ENCODE measurements around the gene APBA3.

Gene APBA3

GRCh38 chr19:3716147-3716668, 45.3 kb downstream of the APBA3 start:
- DNase-seq (ENCODE audit: low spot score), result no peak

GRCh38 chr19:3712663-3713611, 48.6 kb downstream of the APBA3 start:
- no peak for DNase-seq (ENCODE audit: low spot score)

- no peak for DNase-seq (ENCODE audit: low spot score)
Measured at GRCh38 chr19:3710265-3710812, 51.2 kb downstream of the APBA3 start.

GRCh38 chr19:3708207-3708931, 53.1 kb downstream of the APBA3 start, which contains the start of gene TJP3:
Gene TJP3, plus strand, starts transcription at chr19:3708384. Its CDS starts 20,049 bp downstream, at chr19:3728433.
- no peak for DNase-seq (ENCODE audit: low spot score)

- no peak for DNase-seq (ENCODE audit: low spot score)
Measured at GRCh38 chr19:3707868-3708206, 53.7 kb downstream of the APBA3 start.

- DNase-seq (ENCODE audit: low spot score), result no peak
Measured at GRCh38 chr19:3701200-3701599, 60.3 kb downstream of the APBA3 start.
